Right kidney (tissue), 1 donor: ENCODE measurements around the gene ADAMTS7.
"Not testable (repeated sequence)": the region's sequence is repeated elsewhere in the genome, so short reads cannot be mapped to it uniquely, and the experiment has no call there.

ENCODE experiments used
- DNase-seq: peaks from one replicate; pipeline ENCODE4 v3.0.0-alpha.2; 2016

Gene ADAMTS7

DNA sequence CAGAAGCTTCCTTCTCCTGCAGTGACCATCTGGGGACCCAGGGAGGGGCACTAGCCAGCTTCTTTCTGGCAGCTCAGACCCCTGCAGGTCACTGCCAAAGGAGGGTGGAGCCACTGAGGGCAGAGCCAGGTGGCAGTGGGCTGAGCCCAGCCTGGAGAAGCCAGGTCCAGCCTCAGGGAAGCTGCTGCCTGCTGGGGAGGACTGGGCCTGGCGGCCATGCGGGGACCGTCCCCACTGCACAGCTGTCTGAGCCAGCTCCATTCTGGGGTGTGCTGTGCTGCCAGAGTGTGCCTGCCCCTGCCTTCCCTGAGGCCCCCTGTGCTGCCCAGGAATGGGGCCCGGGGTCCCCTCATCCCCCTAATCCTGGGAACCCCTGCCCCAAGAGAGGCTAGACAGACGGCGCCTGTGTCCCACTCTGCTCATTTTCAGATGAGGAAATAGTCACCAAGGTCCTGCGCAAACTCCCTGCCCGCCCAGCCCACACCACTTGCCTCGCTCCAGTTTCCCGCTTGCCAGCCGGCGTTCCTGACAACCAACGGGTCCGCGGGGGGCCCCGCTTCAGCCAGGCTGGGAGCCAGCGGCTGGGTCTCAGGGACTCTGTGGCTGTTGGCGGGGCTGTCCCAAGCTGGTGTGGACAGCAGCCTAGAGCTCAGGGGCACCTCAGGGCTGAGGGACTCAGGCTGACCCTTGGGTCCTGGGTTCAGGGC lies 46.0 kb downstream of the ADAMTS7 start:
- not testable (repeated sequence) for DNase-seq

DNA sequence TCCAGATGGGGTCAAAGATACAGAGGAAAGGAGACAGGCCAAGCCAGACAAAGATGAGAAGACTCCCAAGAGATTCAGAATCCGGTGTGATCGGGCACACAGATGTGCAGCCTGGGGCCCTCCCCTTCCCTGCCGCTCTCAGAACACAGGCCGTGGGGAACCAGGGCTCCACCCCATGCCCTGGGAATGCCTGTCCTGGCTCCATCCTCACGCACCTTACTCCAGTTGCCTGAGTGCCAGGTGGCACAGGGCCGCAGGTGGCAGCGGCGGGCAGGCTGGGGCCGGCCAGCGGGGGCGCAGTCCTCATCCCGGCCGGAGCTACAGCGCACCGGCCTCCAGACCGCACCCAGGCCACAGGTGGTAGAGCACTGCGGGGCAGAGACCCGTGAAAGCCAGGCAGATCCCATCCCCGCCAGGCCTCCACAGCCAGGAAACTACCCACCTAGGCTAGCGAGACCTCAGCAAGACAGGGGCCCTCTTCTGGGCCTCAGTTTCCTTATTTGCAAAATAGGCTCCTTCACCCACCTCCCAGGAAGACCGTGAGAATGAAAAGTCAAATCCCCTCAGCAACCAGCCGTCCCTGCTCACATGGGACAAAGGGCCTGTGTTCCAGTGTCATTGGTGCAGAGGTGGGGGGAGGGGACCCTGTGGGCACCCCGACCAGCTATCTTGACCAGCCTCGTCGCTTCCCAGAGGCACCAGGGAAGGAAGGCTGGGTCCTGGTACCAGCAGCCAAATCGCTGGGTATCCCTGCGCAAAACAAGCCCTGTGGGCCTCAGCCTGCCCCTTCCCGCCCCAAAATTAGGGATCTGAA lies 46.7 kb downstream of the ADAMTS7 start:
- not testable (repeated sequence) for DNase-seq

DNA sequence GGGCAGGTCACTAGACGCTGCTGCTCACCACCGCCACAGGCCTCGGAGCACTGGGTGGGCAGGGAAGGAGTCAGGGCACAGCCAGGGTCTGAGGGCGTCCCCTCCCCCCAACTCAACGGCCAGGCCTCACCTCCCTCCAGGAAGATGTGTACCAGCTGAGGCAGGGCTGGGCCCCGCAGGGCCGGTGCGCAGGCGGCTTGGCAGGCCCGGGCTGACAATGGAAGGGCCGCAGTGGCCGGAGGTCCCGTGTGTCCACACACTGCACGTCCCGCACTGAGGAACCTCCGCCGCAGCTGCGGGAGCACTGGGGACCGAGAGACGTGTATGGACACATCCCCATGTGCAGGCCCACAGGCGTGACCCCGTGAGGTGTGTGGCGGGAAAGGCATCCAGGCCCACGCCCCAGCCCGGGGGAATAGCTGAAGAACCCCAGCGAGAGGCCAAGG lies 47.4 kb downstream of the ADAMTS7 start:
- no peak for DNase-seq

DNA sequence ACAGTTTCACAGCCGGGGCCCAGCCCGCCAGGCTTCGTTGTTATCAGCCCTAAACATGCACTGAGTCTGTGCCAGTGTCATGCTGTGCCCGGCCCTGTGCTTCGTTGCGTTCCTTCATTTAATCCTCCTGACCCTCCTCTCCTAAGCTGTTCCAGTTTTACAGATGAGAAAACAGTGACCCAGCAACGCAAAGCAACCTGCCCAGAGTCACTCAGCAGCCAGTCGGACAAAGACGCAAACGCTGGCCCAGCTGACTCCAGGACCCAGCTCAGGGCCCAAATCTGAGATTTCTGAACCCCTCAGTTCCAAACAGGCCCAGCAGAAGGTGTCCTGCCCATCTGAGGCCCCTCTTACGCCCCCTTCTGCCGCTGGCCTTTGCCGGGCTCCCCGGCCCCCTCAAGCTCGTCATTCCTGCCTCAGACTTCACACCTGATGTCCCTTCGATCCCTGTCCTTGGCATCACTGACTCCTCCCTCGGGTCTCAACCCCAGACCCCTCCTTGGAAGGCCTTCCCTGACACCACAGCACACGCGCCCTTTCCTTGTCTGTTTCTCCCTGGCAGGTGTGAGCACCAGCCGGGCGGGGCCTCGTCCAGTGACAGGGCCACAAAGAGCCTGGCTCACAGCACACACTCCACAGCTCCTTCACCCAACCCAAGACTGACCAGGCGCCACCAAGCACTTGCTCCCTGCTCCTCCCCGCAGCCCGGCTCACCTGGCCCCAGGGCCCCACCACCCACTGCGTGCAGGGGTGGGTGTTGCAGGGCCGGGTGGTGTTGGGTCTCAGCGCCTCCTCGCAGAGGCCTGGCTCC lies 48.1 kb downstream of the ADAMTS7 start:
- no peak for DNase-seq

DNA sequence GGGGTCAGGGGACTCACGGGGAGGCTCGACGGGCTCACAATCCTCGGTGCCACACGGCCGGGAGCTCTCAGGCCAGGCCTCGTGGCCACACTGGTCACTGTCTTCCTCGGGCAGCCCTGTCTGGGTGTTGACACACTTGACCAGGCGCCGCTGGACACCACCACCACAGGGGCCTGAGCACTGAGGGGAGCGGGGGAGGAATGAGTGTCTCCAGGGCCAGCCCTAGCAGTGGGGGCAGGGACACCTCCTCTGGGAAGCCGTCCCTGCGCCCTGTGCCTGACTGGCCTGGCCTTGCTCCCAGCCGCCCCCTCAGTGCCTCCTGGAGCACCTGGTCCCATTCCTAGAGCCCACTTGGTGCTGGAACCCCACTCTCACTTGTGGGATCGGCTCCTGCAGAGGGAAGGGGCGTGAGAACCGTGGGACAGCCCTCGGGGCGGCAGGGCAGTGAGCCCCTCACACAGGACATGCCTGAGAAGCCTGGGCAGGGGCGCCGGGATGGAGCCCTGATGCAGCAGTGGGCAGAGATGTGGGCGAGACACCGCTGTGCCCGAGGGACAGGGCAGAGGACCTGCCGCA lies 48.8 kb downstream of the ADAMTS7 start:
- not testable (repeated sequence) for DNase-seq

DNA sequence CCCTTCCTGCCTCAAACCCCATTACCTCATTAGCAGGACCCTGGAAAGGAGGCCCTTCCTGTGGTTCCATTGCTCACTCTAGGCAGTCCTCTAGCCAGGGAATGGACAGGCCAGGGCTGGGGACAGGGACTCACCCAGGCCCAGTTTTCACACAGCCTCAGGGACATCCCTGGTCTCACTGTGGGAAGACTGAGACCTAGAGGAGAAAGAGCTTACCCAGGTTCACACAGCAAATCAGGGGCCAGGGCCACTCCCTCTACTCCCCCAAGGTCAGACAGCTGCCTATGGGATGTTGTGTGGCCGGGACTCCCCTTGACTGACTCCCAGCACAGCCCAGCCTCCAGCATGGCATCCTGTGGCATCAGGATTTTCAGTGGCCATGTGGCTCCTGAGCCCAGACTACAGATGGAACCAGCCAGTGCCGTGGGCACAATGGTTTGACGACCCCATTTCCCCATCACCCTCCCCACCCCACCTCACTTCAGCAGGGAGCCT lies 49.3 kb downstream of the ADAMTS7 start:
- no peak for DNase-seq

DNA sequence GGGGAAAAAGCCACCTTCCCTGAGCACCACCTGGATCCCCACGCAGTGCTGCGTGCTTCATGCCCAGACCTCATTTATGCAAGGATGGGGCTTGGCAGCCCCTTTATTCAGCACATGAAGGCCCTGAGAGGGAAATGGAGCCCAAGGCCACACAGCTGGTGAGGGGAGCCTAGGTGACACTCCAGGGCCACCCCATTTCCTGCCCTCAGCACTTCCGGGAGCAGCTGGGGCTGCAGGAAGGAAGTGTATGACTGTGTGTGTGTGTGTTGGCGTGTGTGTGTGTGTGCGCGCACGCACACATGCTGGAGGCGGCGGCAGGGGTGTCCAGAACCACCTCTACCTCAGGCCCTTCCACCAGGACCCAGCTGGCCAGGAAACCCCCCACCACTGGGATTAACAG lies 49.8 kb downstream of the ADAMTS7 start:
- not testable (repeated sequence) for DNase-seq

DNA sequence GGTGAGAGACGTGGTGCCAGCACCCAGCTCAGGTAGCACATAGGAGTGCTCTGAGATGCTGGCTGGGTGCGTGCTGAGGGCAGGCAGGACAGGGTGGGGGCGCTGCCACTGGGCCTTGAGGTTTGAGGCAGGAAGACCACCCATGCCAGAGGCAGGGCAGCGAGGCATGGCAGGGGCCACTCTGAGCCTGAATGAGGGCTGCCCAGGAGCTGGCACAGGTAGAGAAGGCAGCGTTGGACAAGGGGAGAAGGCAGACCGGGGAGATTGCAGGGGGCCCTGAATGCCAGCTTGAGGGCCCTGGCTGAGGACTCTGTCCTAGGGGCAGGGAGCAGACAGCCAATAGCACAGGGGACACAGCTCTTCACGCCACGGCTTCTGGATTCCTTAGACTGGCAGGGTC lies 50.2 kb downstream of the ADAMTS7 start:
- no peak for DNase-seq

DNA sequence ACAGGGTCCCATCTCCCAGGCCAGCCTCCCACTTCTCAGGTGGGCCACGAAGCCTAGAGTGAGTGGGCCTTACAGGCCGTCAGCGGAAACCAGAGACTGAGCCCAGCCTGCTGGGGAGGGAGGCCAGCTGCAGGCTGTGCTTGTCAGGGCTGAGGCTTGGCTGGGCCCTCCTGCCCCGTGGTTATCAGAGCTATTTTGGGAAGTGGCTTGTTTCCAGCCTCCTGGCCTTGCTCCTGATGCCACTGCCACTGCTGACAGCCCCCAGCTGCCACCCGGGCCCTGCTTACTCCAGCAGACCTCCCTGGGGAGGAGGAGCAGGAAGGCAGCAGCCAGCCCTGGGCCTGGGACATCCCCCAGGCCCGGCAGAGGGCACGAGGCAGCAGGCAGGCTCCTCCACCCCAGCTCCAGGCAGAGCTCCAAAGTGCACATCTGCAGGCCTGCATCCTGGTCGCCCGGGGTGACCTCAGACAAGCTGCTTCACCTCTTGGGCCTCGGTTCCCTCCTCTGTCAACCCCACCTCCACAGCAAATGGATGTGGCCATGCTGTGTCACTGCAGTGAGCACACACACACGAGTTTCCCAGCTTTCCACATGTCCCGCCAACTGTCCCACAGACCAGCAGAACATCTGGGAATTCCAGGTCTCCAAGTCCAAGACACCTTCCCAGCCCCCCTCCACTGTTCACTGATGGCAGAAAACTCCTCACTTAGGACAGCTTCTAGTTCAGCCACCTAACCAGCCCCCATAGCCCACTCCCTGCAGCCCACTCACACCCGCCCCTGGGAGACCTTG lies 51.0 kb downstream of the ADAMTS7 start:
- not testable (repeated sequence) for DNase-seq

DNA sequence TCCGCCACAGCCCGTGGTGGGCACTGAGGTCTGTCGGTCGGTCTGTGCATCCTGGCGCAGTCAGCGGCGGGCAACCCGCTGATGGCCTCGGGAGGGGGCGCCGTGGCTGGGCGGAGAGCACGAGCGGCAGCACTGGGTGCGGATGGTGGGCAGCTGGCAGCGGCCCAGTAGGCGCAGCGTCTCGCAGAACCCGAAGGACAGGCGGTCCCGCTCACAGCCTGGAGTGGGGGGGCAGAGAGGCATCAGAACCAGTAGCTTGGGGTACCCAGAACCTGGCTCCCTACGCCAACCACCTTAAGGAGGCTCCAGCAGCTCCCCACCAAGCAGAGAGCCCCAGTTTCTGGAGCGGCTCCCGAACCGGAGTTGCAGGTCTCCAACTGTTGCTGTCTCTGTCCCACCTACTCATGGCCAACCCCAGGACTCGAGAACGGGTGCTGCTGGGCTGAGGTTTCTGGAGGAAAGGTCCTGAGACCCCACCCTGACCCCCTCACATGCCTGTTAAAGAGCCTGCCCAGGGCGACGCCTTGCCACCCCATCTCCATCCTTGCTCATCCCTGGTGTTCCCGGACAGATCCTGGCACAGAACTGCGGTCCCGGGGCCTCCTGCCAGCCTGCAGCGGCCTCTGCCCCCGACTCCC lies 51.8 kb downstream of the ADAMTS7 start:
- DNase-seq: not testable (repeated sequence)

DNA sequence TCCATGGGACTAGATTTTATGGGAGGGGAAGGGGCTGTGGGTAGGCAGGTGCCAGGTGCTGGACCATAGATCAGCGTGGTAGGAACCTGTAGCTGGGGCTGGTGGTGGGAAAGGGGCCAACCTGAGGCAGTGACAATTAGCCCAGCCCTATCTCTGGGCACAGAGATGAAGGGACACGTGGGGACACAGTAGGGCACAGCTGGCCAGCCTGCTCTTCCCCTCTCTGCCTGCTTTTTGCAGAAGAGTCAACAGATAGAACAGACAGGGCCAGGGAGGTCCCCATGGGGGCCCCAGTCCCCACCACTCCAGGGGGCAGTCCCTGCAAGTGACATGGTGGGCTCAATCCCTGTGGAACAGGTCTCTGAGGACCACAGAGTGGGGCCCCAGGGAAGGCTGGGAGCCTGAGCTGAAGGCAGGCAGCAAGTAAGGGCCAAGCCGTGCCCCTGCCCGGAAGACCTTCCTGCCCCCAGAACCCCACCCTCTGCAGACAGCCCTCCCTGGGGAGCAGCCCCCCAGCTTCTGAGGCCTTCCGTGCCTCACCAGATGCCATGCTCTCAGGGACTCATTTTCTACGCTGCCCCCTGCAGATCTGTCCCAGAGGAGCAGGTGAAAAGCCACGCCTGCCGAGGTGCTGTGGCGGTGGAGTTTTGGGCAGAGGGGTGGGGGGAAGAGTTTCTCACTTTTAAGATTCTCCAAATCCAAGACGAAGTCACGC lies 52.6 kb downstream of the ADAMTS7 start:
- not testable (repeated sequence) for DNase-seq

DNA sequence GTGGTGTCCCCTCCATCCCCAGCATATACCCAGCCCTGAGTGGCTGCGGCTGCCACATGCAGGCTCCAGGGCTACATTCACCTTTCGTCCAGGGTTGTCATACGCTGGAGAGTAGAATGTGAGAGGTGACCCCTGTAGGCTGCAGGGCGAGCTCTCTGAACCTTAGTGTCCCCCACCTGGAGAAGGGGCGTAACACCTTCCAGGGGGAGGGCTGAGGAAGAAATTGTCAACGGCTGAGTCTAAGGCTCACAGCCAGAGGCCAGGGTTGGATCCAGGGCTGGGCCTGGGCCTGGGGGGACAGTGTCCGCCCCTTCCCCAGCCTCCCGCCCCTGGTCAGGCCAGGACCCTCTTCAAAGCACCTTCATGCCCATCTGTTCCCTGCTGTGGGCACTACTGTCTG lies 53.2 kb downstream of the ADAMTS7 start:
- not testable (repeated sequence) for DNase-seq

DNA sequence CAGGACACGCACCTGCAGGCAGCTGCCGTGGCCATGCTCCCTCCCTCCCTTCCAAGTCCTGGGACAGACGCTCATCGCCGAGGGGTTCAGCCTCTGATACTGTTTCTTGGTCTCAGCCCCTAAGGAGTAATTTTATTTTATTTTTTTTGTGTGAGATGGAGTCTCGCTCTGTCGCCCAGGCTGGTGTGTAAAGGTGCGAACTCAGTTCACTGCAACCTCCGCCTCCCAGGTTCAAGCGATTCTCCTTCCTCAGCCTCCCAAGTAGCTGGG lies 53.7 kb downstream of the ADAMTS7 start:
- DNase-seq: no peak

DNA sequence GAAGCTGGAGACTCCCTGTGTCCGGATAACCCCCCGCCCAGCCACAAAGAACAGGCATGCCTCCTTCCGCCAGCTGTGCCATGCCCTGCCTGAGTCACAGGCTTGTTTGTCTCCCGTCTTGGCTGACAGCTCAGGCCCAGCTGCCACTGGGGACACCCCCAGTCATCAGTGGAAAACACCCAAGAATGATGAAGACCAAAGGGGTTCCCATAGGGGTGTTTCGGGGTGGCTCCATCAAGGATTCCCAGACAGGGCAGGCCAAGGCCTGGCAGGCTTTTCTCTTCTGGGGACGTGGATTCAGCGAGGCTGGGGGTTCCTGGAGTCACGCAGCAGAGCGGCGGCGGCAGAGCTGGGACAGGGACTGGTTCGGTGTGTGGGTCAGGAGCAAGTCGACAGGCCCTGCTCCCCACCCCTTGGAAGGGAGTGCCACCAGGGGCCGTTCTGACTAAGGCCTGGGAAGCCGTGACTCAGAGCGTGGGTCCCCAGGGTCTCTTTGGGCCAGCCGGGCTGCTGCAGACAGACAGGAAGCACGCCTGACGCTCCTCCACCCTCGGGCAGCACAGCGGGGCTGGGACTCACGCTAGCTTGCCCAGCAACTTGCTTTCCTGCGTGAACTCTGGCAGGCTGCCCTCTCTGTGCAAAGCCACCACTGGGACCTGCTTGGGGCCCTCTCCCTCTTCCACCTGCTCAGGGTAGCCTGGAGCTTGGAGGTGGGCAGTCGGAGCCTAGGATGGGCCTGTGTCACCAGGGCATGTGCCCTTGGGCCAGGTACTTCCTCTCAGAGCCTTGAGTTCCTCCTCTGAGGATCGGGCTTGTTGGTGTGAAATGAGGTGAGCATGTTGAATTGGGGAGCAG lies 54.3 kb downstream of the ADAMTS7 start:
- DNase-seq: not testable (repeated sequence)

DNA sequence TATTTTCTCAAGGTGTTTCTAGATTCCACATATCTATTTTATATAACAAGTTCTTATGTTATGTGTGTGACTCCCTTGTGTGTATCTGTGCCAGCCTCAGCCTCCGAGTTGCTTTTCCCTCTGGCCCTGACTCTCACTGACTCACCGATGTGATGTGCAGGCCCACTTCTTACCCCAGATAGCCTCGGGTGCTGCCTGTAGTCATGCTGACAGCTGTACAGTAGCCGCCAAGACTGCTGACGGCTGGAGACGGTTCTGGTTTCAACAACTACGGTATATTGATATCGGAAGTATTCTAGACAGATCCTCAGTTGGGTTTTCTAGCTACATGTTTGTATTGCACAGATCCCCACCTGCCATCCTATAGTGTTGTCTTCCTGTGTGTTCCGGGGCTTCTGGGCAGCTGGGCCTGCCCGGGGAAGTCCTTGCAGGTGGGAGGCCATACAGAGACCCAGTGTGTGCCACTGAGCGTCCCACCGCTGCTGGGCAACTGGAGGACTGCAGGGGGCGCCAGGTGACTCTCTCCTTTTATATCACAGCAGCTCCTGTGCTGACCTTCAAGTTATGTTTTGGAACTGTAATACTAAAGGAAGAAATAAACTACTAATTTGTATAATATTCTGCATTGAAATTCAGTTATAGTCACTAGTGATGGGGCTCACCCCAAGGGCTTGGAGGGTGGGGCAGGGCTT lies 55.2 kb downstream of the ADAMTS7 start:
- not testable (repeated sequence) for DNase-seq

DNA sequence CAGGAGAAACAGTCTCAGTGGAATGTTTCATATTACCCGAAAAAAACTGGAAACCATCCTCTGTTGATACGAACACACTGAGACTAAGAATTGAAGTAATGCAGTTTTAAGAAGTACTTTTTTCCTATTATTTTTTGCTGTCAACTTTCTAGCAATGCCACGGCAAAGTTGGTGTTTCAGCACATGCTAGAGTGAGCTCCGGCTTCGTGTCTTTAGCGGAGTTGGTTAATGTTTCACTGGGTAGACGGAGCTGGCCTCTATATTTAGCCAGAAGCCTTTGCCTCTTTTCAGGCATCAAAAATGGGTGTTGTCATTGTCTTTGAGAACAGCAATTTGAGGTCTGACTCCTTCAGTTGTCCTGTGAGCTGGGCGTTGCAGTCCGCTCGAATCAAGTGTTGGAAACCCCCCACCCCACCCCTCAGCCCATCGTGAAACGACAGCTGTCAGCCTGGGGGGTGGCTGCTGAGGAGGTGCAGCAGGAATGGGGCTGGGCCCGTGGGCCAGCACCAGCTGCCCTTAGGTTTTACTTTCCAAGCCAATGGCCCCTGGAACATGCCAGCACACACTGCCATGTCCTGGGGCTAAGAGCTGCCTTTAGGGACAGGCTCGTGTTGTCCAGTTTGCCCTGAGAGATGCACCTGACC lies 56.5 kb downstream of the ADAMTS7 start:
- peak; percentile 47 for DNase-seq

DNA sequence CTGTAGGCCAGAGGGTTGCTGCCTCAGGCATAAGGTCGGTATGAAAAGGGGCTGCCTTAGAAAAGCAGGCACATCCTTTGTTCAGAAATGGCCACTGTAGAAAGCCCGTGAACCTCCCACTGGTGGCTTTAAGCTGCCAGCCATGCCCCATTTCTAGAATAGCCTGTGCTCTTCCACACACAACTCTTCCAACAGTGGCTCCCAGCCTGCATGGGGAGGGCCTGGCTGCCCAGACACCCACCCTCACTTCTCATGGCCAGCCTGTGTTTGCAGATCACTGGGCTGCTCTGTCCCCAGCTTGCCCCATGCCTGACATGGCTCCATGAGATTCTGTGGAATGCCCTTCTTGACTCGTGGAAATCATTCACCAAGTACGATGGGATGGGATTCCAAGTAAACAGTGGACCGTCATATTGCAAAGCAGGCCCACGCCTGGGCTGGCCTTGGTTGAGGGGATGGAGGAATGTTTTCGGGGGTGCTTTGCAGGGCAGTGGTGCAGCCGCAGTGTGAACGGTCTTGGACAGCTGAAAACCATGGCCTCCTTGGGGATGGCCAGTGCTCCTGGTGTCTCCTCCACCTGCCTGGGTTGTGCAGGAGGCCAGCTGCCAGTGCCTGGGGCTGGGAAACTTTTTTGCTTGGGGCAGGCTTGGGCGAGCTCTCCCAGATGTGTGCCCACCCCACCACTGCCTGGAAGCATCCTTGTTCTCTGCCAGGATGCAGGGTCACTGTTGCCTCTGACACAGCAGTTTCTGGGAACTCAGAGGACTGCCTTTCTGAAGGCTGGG lies 57.3 kb downstream of the ADAMTS7 start:
- DNase-seq: not testable (repeated sequence)

DNA sequence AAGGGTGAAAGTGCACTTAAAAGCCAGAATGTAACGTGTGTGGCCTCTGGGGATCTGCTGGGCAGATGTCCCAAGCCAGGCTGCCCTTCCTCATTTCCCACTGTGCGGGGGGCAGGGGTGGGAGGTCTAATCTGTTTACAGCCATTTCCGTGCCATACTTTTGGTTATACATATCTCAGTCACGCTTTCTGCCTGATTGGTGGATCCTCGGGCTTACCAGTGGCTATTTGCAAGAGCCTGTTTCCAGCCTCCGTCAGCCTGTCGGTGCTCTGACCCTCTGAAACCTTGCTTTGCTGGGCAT lies 58.0 kb downstream of the ADAMTS7 start:
- DNase-seq: not testable (repeated sequence)
